GM18907 (cell line): ENCODE data around the gene ATG16L2.
"Not testable (repeated sequence)": the region's sequence is repeated elsewhere in the genome, so short reads cannot be mapped to it uniquely, and the experiment has no call there.

Experiments
- ATAC-seq: cut with Tn5 transposase; IDR thresholded peaks from one replicate; pipeline ENCODE4 v1.9.1; 2021; ENCODE audit warnings: mild to moderate bottlenecking, moderate library complexity; ENCODE audit not compliant: unreplicated experiment

Gene ATG16L2

DNA sequence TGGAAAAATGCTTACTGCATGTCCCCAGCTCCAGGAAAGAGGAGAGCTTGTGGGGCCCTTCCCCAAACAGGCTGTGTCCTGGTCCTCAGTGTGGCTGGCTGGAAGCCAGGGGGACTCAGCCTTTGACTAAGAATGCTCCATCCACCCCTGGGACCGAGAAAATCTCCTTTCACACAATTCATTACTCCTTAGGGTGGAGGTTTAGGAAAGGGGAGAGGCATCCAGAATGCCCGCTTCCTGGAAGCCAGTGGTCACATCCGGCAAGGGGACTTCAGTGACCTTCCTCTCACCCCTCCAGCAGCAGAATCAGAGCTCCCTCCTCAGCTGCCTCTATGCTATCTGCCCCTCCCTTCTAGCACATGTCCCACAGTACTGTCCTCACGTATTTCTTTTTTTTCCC is 21.9 kb downstream of the ATG16L2 start:
- ATAC-seq, result no peak

DNA sequence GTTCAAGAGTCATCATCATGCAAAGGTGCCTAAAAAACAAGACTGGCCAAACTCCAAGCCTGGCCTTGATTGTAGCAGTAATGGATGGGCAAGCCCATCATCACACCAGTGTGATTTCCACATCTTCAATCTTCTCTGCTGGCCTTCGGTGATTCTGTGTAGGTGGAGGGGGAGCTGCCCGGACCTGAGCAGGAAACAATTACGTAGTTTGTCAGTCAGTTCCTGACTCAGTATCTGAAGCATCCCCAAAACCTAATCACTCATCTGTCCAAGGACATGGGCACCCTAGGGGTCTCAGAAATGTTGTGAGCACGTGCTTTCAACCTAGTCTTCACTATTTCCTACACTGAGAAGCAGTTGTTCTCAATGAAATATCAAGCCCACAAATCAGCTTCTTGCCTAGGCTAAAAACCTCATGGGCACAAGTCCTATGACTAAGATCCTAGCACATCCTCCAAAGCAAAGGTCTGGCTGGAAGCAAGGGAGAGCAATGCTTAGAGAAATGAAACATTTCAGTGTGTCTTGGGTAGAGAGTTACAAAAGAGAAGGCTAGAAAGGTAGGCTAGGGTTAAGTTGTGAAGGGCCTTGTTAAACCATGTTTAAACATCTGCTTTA is 24.6 kb downstream of the ATG16L2 start:
- ATAC-seq, result no peak

DNA sequence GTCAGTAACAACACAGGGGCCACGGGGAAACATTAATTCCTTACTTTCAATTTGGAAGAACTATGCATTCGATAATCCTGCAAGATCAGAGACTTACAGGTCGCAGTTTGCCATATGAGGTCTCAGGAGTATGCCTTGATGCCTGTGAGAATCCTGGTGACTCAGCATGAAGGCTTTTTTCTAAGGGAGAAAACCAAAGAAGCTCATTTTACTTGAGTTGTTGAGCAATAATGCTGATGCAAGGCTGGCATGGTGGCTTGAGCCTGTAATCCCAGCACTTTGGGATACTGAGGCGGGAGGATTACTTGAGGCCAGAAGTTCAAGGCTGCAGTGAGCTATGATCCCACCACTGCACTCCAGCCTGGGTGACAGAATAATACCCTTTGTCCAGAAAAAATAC is 26.6 kb downstream of the ATG16L2 start:
- ATAC-seq, result no peak

DNA sequence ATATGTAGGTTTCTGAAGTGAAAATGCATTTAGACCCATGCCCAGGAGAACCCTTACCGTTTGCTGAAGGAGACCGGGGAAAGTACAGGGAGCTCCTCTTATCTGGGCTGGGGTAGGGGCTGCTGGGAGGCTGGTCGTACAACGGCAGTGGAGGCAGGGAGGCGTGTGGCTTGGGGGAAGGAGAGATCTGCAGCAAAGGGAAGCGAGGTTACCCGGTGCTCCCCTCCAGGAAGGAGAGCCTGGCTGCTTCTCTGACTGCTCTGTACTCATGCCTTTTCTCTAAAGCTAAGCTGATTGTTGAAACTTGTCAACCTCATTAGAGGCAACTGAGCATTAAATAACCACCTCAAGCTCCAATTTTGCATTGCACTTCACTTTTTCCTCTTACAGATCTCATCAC is 27.2 kb downstream of the ATG16L2 start:
- no peak for ATAC-seq

DNA sequence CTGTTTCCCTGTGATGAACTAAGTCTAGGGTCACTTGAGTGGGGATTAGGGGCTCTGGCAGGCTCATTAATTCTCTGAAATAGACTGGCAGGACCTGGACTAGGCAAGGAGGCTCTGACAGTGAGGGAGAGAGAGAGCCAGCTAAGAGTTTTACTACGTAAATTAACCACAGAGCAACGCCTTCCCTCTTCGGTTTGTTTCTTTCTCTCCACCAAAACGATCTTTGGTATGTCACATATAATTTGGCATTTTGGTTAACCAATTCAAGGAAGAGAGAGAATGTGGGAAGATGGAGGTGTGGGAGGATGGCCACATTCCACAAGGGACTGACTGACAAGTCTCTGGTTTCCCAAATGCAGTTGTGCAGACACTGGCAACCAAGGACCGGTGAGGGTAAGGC is 27.9 kb downstream of the ATG16L2 start:
- ATAC-seq, result no peak

DNA sequence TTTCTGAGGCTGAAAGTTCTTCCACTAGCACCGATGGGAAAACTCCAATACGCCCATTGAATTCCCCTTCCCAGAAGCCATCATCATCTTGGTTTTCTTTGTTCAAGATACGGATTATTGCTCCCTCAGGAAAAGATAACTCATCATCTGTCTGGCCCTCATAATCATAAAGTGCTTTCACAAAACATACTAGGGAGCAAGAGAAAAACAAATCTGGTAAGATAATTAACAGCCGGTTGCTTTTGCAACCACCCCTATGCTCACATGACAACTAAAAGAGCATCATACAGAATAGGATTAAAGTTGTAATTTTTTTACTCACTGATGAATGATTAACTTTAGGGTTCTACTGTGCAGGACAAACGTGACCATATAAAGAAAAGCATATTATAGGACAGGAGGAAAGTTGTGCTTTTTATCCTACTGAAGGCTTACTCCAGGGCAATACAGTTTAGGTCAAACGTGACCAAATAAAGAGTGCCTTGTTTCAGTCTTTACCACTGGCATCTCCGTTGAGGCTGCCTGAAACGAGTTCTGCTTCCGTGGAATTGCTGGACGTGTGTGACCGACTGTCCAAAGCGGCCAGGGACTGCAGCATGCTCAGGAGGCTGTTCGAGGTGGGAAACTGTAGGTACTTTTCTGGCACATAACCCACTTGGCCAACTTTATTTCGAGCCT is 28.6 kb downstream of the ATG16L2 start:
- ATAC-seq, result no peak

DNA sequence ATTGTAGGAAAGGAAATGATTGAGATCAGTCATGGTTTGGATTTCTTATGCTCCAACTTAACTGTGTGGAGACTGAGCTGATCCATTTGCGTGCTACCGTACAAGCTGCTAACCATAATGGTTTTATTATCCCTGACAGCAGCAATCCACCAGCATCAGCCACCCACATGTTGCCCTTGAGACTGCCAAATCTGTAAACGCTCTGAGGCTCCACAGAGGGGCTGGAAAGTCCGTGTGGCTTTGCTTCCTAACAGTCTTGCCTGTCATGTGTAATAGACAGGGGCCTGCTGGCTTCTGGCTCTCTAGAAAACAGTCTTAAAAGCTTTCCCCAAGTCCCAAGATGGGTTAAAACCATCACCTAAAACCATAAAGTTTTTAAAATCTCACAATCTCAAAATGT is 30.1 kb downstream of the ATG16L2 start:
- ATAC-seq, result no peak

DNA sequence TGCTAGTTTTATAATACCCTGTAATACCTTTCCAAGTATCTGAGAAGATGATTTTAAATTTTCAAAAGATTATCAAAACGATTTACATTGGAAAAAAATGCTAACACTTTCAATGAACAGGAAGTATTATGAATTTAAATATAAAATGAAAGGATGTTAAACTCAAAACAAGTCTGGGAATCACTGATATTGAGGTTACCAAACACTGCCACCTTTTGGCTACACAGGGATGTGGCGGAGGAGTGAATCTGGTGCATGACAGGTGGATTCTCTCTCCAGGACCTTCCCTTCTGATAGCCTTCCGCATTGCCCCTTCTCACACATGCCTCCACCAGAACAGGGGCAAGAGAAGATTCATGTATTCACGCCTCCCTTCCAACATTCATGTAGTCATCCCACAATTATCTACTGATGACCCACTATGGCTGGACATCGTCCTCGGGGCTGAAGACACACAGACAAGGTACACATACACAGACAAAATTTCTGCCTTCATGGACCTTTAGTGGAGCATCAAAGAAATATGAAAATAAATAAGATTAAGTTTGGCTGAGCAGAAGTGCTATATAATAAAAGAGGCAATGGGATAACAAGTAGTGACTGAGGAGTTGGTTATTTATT is 34.7 kb downstream of the ATG16L2 start:
- no peak for ATAC-seq

DNA sequence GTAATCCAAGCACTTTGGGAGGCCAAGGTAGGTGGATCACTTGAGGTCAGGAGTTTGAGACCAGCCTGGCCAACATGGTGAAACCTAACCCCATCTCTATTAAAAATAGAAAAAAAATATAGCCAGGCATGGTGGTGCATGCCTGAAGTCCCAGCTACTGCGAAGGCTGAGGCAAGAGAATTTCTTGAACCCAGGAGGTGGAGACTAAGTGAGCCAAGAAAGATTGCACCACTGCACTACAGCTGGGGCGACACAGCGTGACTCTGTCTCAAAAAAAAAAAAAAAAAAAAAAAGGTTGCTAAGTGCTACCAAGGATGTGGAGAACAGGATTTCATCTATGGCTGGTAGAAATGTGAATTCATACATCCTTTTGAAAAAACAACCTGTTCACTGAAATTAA is 36.6 kb downstream of the ATG16L2 start:
- no peak for ATAC-seq

DNA sequence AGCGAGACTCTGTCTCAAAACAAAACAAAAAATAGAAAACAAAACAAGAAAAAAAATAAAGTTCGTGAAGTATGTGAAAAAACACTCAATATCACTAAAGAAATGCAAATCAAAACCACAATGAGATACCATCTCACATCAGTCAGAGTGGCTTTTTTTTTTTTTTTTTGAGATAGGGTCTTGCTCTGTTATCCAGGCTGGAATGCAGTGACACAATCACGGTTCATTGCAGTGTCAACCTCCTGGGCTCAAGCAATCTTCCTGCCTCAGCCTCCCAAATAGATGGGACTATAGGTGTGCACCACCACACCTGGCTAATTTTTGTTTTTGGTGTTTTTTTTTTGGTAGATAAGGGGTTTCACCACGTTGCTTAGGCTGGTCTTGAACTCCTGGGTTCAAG is 37.5 kb downstream of the ATG16L2 start:
- ATAC-seq, result no peak

DNA sequence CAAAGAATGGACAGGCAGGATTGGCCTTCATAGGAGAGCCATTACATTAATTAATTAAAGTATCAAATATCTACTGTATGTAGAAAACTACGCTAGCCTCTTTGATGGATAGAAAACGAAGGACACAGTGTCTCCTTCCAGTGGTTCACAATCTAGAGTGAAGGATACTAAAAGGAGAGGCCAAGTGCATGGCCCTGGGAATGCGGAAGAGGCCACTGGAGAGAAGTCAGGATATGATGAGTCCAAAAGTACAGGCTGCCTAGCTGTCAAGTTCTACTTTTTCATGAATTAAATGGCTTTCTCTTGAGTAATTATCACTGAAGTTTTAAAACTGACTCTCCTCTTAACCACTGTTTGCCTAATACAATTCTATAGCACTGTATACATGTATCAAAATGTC is 41.9 kb downstream of the ATG16L2 start:
- no peak for ATAC-seq

DNA sequence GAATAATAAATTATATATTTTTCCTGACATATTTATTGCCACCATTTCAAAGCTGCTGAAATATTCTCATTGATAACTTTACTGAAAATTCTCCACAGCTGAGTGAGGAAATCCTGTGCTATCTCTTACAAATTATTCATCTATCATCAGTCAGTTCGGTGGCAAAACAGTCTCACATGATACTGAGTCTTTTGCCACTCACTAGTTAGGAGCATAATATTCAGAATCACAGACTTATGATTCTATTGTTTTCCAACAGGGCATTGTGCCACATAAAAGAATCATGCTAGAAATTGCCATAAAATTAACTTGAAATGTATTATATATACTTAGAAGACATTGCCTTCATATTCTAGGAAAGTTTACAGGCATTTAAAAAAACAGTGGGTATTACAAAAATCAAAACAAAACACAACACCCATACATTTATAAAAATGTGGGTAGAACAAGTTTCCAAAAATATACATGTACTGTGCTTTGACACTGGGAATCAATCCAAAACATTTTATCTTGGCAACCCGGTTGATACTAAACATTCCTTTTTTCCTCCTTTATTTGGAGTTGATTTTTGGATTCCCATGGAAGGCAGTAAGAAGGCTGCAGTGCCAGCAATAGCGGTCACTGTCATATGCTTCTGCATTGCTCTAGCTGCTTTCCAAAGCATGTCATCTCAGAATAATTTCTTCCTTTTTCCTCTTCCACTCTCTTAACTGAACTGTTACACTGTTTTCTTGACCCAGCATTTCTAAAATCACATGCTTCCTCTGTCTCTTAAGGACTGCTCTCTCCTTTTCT is 42.5 kb downstream of the ATG16L2 start:
- no peak for ATAC-seq

DNA sequence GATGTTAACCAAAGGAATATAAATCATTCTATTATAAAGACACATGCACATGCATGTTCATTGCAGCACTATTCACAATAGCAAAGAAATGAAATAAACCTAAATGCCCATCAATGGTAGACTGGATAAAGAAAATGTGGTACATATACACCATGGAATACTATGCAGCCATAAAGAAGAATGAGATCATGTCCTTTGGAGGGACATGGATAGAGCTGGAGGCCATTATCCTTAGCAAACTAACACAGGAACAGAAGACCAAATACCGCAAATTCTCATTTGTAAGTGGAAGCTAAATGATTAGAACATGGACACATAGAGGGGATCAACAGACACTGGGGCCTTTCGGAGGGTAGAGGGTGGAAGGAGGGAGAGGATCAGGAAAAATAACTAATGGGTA is 44.1 kb downstream of the ATG16L2 start:
- ATAC-seq, result not testable (repeated sequence)

DNA sequence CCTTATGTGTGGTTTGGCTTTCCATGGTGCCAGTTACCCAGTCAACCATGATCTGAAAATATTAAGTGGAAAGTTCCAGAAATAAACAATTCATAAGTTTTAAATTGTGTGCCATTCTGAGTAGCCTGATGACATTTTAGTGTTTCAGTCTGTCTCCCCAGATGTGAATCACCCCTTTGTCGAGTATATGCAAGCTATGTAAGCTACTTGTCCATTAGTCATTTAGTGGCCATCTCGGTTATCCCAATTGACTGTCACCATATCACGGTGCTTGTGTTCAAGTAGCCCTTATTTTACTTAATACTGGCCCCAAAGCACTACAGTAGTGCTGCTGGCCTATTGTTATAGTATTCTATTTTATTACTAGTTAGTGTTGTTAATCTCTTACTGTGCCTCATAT is 44.9 kb downstream of the ATG16L2 start:
- no peak for ATAC-seq

DNA sequence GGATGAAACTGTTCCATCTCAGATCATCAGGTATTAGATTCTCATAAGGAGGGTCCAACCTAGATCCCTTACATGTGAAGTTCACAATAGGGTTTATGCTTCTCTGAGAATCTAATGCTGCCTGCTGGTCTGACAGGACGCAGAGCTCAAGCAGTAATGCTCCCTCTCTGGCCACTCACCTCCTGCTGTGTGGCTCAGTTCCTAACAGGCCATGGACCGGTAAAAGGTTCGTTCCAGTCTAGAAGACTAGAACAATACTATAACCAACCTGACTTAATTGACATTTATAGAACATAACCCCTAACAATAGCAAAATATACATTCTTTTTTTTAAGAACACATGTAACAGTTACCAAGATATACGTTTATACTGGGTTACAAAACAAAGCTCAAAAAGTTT is 45.8 kb downstream of the ATG16L2 start:
- no peak for ATAC-seq

DNA sequence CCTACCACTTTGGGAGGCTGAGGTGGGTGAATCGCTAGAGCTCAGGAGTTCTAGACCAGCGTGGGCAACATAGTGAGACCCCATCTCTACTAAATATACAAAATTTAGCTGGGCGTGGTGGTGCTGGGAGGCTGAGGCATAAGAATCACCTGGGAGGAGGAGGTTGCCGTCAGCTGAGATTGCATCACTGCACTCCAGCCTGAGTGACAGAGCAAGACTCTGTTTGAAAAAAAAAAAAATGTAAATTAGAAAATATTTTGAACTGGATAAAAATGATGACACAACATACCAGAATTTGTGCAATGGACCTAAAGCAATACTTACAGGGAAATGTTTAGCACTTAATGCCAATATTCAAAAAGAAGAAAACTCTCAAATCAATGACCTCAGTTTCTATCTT is 46.4 kb downstream of the ATG16L2 start:
- ATAC-seq, result no peak

DNA sequence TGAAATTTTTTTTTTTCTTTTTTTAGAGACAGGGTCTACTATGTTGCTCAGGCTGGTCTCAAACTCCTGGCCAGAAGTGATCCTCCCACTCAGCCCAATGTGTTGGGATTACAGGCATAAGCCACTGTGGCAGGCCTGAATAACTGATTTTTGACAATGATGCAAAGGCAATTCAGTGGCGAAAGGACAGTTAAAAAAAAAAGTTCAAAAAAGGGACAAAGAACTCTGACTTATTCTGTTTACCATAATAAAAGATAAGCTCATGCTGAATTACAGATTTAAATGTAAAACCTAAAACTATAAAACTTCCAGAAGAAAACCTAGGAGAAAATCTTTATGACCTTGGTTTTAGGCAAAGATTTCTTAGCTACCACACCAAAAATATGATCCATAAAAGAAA is 48.9 kb downstream of the ATG16L2 start:
- ATAC-seq, result no peak

DNA sequence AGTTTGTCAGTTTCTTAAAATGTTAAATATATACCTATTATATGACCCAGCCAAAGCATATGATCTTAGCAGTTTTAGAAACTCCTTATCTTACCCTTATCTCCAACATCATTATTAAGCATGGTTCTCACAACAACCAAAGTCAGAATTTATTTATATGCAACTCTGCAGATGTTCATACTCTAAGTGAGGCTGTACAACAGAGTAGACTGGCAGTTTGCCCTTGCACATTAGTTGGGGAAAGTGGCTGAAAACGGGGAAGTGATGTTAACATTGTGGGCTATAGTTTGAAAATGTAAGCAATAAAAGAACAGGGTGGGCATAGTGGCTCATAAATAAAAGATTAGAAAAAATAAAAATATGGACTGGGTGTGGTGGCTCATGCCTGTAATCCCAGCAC is 49.7 kb downstream of the ATG16L2 start:
- ATAC-seq, result no peak

DNA sequence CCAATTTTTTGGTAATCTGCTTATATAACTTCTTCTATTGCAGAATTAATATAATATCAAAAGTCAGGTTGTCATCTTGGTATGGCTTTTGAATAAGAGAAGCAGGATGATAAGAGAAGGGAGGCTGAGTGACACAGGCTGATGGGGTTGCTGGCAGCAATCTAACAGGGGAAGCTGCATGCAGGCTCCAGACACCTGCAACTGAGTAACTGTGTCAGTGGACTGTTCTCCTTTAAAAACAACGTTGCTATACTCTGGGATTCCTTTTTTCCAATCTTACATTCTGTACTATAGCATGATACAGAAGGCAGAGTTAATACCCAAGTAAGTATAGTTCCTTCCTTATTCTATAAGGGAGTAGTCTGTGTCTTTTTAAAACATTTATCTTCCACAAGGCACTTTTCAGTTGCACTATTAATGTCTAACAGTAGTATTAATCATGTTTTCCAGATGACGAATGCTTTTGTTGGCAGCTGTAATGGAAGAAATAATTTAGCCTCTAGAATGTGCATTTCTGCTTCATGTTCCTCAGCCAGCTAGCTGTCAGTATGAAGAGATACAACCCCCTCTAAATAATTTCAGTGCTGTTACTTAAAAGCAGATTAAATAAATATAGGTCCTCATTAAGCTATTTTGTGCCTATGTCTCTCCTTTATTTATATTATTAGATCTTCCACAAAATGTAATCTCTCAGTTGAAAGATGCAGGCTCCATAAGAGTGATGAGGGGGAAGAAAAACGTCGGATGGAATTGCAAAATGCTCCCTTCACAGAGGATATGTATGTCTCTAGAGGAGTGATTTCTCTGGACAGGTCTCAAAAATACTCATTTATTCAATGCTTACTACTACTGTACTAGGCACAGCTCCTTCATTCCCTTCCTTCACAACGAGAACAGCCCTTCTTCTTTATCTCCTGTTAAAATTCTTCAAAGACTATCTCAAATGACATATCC is 50.8 kb downstream of the ATG16L2 start:
- no peak for ATAC-seq

DNA sequence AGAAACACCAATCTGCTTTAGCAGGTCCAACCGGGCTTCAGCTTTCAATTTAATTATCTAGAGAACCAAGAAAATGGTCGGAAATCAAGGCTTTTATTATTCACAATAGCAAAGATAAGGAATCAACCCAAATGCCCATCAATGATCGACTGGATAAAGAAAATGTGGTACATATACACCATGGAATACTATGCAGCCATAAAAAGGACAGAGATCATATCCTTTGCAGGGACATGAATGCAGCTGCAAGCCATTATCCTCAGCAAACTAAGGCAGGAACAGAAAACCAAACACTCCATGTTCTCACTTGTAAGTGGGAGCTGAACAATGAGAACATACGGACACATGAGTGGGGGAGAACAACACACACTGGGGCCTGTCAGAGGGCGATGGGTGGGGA is 53.8 kb downstream of the ATG16L2 start:
- ATAC-seq, result no peak

DNA sequence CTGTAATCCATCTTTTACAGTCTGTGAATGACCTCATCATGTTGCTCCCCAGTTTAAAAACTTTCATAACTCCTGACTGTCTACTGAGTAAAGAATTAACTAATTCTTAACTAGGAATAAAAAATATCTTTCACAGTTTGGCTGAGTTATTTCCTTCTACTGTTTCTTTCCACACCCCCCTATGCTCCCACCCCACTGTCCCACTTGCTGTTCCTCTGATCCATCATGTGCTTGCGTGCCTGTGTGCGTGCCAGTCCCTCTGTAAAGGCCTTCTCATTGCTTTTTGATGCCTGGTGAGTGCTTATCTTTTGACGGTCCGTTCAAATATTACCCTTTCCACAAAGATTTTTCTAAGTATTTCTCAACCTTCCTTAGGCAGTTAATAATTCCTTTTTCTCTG is 55.6 kb downstream of the ATG16L2 start:
- ATAC-seq, result no peak
